NK-92 (cell line): Measurements from ENCODE around the gene MRPL14.

Experiments used
- DNase-seq: peaks from one replicate; lab custom pipeline; 2025; ENCODE audit not compliant: unreplicated experiment; lab: John Stamatoyannopoulos, UW

The MRPL14 gene

GRCh38 chr6:44081753-44082152 lies 45.5 kb downstream of the MRPL14 start:
- DNase-seq, result no peak

GRCh38 chr6:44080561-44081521 lies 46.4 kb downstream of the MRPL14 start:
- DNase-seq, result no peak

- DNase-seq, result no peak
These were observed 47.6 kb downstream of the MRPL14 start for GRCh38 chr6:44079672-44080071.

GRCh38 chr6:44078827-44079671 lies 48.2 kb downstream of the MRPL14 start:
- DNase-seq, result no peak

- DNase-seq, result no peak
These were observed 48.9 kb downstream of the MRPL14 start for GRCh38 chr6:44078219-44078826.

GRCh38 chr6:44077214-44077946 lies 49.9 kb downstream of the MRPL14 start:
- DNase-seq, result no peak

- no peak for DNase-seq
These were observed 50.7 kb downstream of the MRPL14 start for GRCh38 chr6:44076356-44077213.

GRCh38 chr6:44075647-44076355 lies 51.5 kb downstream of the MRPL14 start:
- DNase-seq, result no peak

- no peak for DNase-seq
These were observed 52.2 kb downstream of the MRPL14 start for GRCh38 chr6:44074813-44075646.

GRCh38 chr6:44074439-44074812 lies 52.8 kb downstream of the MRPL14 start:
- DNase-seq, result no peak

GRCh38 chr6:44073612-44074438 lies 53.4 kb downstream of the MRPL14 start:
- no peak for DNase-seq

- no peak for DNase-seq
These were observed 54.2 kb downstream of the MRPL14 start for GRCh38 chr6:44072959-44073611.

GRCh38 chr6:44072452-44072958 lies 54.7 kb downstream of the MRPL14 start:
- no peak for DNase-seq

- no peak for DNase-seq
These were observed 55.4 kb downstream of the MRPL14 start for GRCh38 chr6:44071670-44072451.

GRCh38 chr6:44068607-44069296 lies 58.5 kb downstream of the MRPL14 start:
- DNase-seq, result no peak
